Measurements from ENCODE around the gene LRRC14B.

The LRRC14B gene

GRCh38 chr5:191949-192690 is 825 bp downstream of the LRRC14B start:
- no peak overlapping the region for H3K27ac ChIP-seq (ENCODE audit: low read depth, low read length)
- H3K23ac ChIP-seq (ENCODE audit: low read length) = no peak overlapping the region
- no peak for DNase-seq
- no peak overlapping the region for H2BK5ac ChIP-seq (ENCODE audit: low read length)
- no peak overlapping the region for H3K56ac ChIP-seq (ENCODE audit: low read length)
- H3K4ac ChIP-seq (ENCODE audit: low read depth, low read length) = no peak overlapping the region
- H3K79me2 ChIP-seq (ENCODE audit: control insufficient read depth, insufficient read depth, low read length) = no peaks in the 10 kb centered on the region
- no peak overlapping the region for H2BK120ac ChIP-seq (ENCODE audit: low read depth, low read length)
- H2BK15ac ChIP-seq (replicated peaks; ENCODE audit: low read depth) = no peak overlapping the region
- no peak overlapping the region for H4K8ac ChIP-seq (ENCODE audit: low read depth, low read length)
- H3K4me3 ChIP-seq (ENCODE audit: low read length) = no peak overlapping the region
- H3K27me3 ChIP-seq (ENCODE audit: insufficient read depth, low read length, poor library complexity) = no peaks in the 10 kb centered on the region
- no peaks in the 10 kb centered on the region for H3K79me1 ChIP-seq (ENCODE audit: low read length)
- no peaks in the 10 kb centered on the region for H3K36me3 ChIP-seq (ENCODE audit: control insufficient read depth, insufficient read depth, low read length)
- WGBS (ENCODE audit: extremely low coverage, insufficient coverage, low lambda C conversion rate) = no CpG with 5 or more reads among the region's 46 CpGs
- no peaks in the 10 kb centered on the region for H3K4me1 ChIP-seq (ENCODE audit: control insufficient read depth, low read depth, low read length)
- H2AK5ac ChIP-seq (ENCODE audit: low read length) = no peak overlapping the region
- no peak overlapping the region for H4K5ac ChIP-seq (ENCODE audit: low read length)
- no peak overlapping the region for H3K9ac ChIP-seq (ENCODE audit: low read length)
- no peak overlapping the region for H3K18ac ChIP-seq (ENCODE audit: low read length)
- no peak overlapping the region for H3K4me2 ChIP-seq (ENCODE audit: low read length)

GRCh38 chr5:192691-192969 is 1.3 kb downstream of the LRRC14B start:
- Histone ChIP-seq H3K4me1 (ENCODE audit: control insufficient read depth, low read depth, low read length) (no peaks in the 10 kb centered on the region), H2AK5ac (ENCODE audit: low read length) (no peak overlapping the region), H3K56ac (ENCODE audit: low read length) (no peak overlapping the region), H3K79me2 (ENCODE audit: control insufficient read depth, insufficient read depth, low read length) (no peaks in the 10 kb centered on the region), H4K8ac (ENCODE audit: low read depth, low read length) (no peak overlapping the region), H4K5ac (ENCODE audit: low read length) (no peak overlapping the region), H3K4me3 (ENCODE audit: low read length) (no peak overlapping the region), H2BK15ac (replicated peaks; ENCODE audit: low read depth) (no peak overlapping the region), H3K27me3 (ENCODE audit: insufficient read depth, low read length, poor library complexity) (no peaks in the 10 kb centered on the region), H3K4ac (ENCODE audit: low read depth, low read length) (no peak overlapping the region), H2BK120ac (ENCODE audit: low read depth, low read length) (no peak overlapping the region), H2BK5ac (ENCODE audit: low read length) (no peak overlapping the region), H3K18ac (ENCODE audit: low read length) (no peak overlapping the region), H3K4me2 (ENCODE audit: low read length) (no peak overlapping the region), H3K27ac (ENCODE audit: low read depth, low read length) (no peak overlapping the region), H3K79me1 (ENCODE audit: low read length) (no peaks in the 10 kb centered on the region), H3K36me3 (ENCODE audit: control insufficient read depth, insufficient read depth, low read length) (no peaks in the 10 kb centered on the region), H3K23ac (ENCODE audit: low read length) (no peak overlapping the region), H3K9ac (ENCODE audit: low read length) (no peak overlapping the region)
- WGBS (ENCODE audit: extremely low coverage, insufficient coverage, low lambda C conversion rate) = no CpG with 5 or more reads among the region's 9 CpGs
- DNase-seq = no peak

- no peak overlapping the region for H4K8ac ChIP-seq (ENCODE audit: low read depth, low read length)
- no CpG with 5 or more reads among the region's 17 CpGs for WGBS (ENCODE audit: extremely low coverage, insufficient coverage, low lambda C conversion rate)
- no peaks in the 10 kb centered on the region for H3K79me2 ChIP-seq (ENCODE audit: control insufficient read depth, insufficient read depth, low read length)
These were observed 1.9 kb downstream of the LRRC14B start for GRCh38 chr5:192970-193831.

GRCh38 chr5:194102-194501 is 2.8 kb downstream of the LRRC14B start:
- Histone ChIP-seq H3K79me1 (ENCODE audit: low read length) (no peaks in the 10 kb centered on the region), H3K4me1 (ENCODE audit: control insufficient read depth, low read depth, low read length) (no peaks in the 10 kb centered on the region), H3K27ac (ENCODE audit: low read depth, low read length) (no peak overlapping the region), H2BK15ac (replicated peaks; ENCODE audit: low read depth) (no peak overlapping the region), H3K27me3 (ENCODE audit: insufficient read depth, low read length, poor library complexity) (no peaks in the 10 kb centered on the region), H4K8ac (ENCODE audit: low read depth, low read length) (no peak overlapping the region), H3K4ac (ENCODE audit: low read depth, low read length) (no peak overlapping the region), H2AK5ac (ENCODE audit: low read length) (no peak overlapping the region), H2BK5ac (ENCODE audit: low read length) (no peak overlapping the region), H3K36me3 (ENCODE audit: control insufficient read depth, insufficient read depth, low read length) (no peaks in the 10 kb centered on the region), H3K4me2 (ENCODE audit: low read length) (no peak overlapping the region), H3K56ac (ENCODE audit: low read length) (no peak overlapping the region), H3K79me2 (ENCODE audit: control insufficient read depth, insufficient read depth, low read length) (no peaks in the 10 kb centered on the region), H3K4me3 (ENCODE audit: low read length) (no peak overlapping the region), H3K18ac (ENCODE audit: low read length) (no peak overlapping the region), H2BK120ac (ENCODE audit: low read depth, low read length) (no peak overlapping the region), H3K23ac (ENCODE audit: low read length) (no peak overlapping the region), H4K5ac (ENCODE audit: low read length) (no peak overlapping the region), H3K9ac (ENCODE audit: low read length) (no peak overlapping the region)
- WGBS (ENCODE audit: extremely low coverage, insufficient coverage, low lambda C conversion rate) = no CpG with 5 or more reads among the region's 15 CpGs
- DNase-seq = no peak

More at GRCh38 chr5:192970-193831, 1.9 kb downstream of the LRRC14B start:
- Histone ChIP-seq H2BK15ac (replicated peaks; ENCODE audit: low read depth) (no peak overlapping the region), H3K23ac (ENCODE audit: low read length) (no peak overlapping the region), H3K36me3 (ENCODE audit: control insufficient read depth, insufficient read depth, low read length) (no peaks in the 10 kb centered on the region), H3K18ac (ENCODE audit: low read length) (no peak overlapping the region), H3K9ac (ENCODE audit: low read length) (no peak overlapping the region), H3K56ac (ENCODE audit: low read length) (no peak overlapping the region), H3K4ac (ENCODE audit: low read depth, low read length) (no peak overlapping the region), H3K79me1 (ENCODE audit: low read length) (no peaks in the 10 kb centered on the region), H3K27ac (ENCODE audit: low read depth, low read length) (no peak overlapping the region), H2AK5ac (ENCODE audit: low read length) (no peak overlapping the region), H3K4me2 (ENCODE audit: low read length) (no peak overlapping the region), H3K27me3 (ENCODE audit: insufficient read depth, low read length, poor library complexity) (no peaks in the 10 kb centered on the region), H2BK5ac (ENCODE audit: low read length) (no peak overlapping the region), H3K4me3 (ENCODE audit: low read length) (no peak overlapping the region), H3K4me1 (ENCODE audit: control insufficient read depth, low read depth, low read length) (no peaks in the 10 kb centered on the region), H2BK120ac (ENCODE audit: low read depth, low read length) (no peak overlapping the region), H4K5ac (ENCODE audit: low read length) (no peak overlapping the region)
- DNase-seq = no peak

- no CpG with 5 or more reads among the region's 36 CpGs for WGBS (ENCODE audit: extremely low coverage, insufficient coverage, low lambda C conversion rate)
- H3K27ac ChIP-seq (ENCODE audit: low read depth, low read length) = no peak overlapping the region
These were observed 3.4 kb downstream of the LRRC14B start for GRCh38 chr5:194603-195209.

More at GRCh38 chr5:194603-195209, 3.4 kb downstream of the LRRC14B start:
- Histone ChIP-seq H3K36me3 (ENCODE audit: control insufficient read depth, insufficient read depth, low read length) (no peaks in the 10 kb centered on the region), H4K5ac (ENCODE audit: low read length) (no peak overlapping the region), H3K79me2 (ENCODE audit: control insufficient read depth, insufficient read depth, low read length) (no peaks in the 10 kb centered on the region), H2BK120ac (ENCODE audit: low read depth, low read length) (no peak overlapping the region), H3K56ac (ENCODE audit: low read length) (no peak overlapping the region), H2BK5ac (ENCODE audit: low read length) (no peak overlapping the region), H3K9ac (ENCODE audit: low read length) (no peak overlapping the region), H3K4me2 (ENCODE audit: low read length) (no peak overlapping the region), H2BK15ac (replicated peaks; ENCODE audit: low read depth) (no peak overlapping the region), H3K4me1 (ENCODE audit: control insufficient read depth, low read depth, low read length) (no peaks in the 10 kb centered on the region), H3K23ac (ENCODE audit: low read length) (no peak overlapping the region), H4K8ac (ENCODE audit: low read depth, low read length) (no peak overlapping the region), H3K79me1 (ENCODE audit: low read length) (no peaks in the 10 kb centered on the region), H3K4ac (ENCODE audit: low read depth, low read length) (no peak overlapping the region), H3K27me3 (ENCODE audit: insufficient read depth, low read length, poor library complexity) (no peaks in the 10 kb centered on the region), H3K4me3 (ENCODE audit: low read length) (no peak overlapping the region), H2AK5ac (ENCODE audit: low read length) (no peak overlapping the region), H3K18ac (ENCODE audit: low read length) (no peak overlapping the region)
- DNase-seq = no peak

All from mesendoderm (in vitro differentiated cells).